Lower lobe of right lung (tissue), 2 donors: ENCODE data around the gene MALL. TPM values are rescaled to one million over a fixed set of nuclear protein-coding genes. Genes with fewer than 3 reads are reported as not detected.
"Not testable (repeated sequence)": the region's sequence is repeated elsewhere in the genome, so short reads cannot be mapped to it uniquely, and the experiment has no call there.

Source experiments
- ATAC-seq, 2 donors: fragments of 200-7000 bp; cut with Tn5 transposase; one replicate each; pipeline ENCODE4 v1.9.1; 2020 to 2022; ENCODE audit warnings: mild to moderate bottlenecking in 2 of 2, moderate library complexity in 2 of 2
- DNase-seq: peaks from one replicate; pipeline ENCODE4 v3.0.0-alpha.2; 2020
- H3K27ac ChIP-seq: fragments of 200-600 bp; one replicate; pipeline ENCODE4 v1.8.0; 2022
- H3K27me3 ChIP-seq: fragments of 200-600 bp; one replicate; pipeline ENCODE4 v1.8.0; 2022; ENCODE audit warnings: low read depth
- H3K36me3 ChIP-seq: fragments of 200-600 bp; one replicate; pipeline ENCODE4 v1.8.0; 2022; ENCODE audit warnings: mild to moderate bottlenecking
- H3K4me1 ChIP-seq: fragments of 200-600 bp; one replicate; pipeline ENCODE4 v1.8.0; 2022
- H3K4me3 ChIP-seq: fragments of 200-600 bp; one replicate; pipeline ENCODE4 v1.8.0; 2022; ENCODE audit warnings: mild to moderate bottlenecking
- H3K9me3 ChIP-seq: fragments of 200-600 bp; one replicate; pipeline ENCODE4 v1.8.0; 2022
- intact Hi-C: fragments of 100-400 bp; cut with DNase I; formaldehyde crosslinking; loops from one replicate; pipeline ENCODE4 v1.11.0; 2022
- total RNA-seq: library from RNA; stranded (reverse); fragmentation: NEBNext Ultra II Directional; extraction: Animal tissue kit (Norgen Biotek cat#: 25700); gene quantifications from one replicate; pipeline ENCODE4 v1.2.1, GENCODE V29; 2021
- TF ChIP-seq, protein P1 (sequence below): fragments of 200-600 bp; IDR thresholded peaks from one replicate; pipeline ENCODE4 v1.8.0; 2022; ENCODE audit warnings: antibody characterized with exemption, mild to moderate bottlenecking
- donor health status: DM: no; HTN: yes; CAD: no; lungs with severe emphysema.

MALL gene
- total RNA-seq, 1 donor from 2014 or later, result 82.7 TPM

DNA sequence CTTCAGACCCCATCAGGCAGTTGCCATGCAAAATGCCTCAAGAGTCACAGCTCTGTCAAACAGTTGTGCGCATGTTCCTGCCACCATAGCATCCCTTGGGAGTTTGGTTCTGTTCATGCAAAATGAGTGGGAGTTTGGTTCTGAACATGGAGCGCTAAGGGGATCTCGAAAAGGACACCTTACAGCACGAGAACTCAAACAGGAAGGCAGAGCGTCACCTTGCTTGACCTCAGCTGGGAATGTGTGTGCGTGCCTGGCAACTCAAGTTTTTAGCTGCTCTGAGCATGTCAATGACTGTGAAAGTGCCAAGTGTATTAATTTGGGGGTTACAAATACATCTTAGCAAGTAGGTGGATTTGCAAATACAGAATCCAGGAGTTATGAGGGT is 16.6 kb downstream of the MALL start:
- H3K36me3 ChIP-seq, result no peaks in the 10 kb centered on the region
- no peak for ATAC-seq
- H3K27ac ChIP-seq, result peak overlapping the region; percentile 87
- peak; percentile 47 for DNase-seq
- no peaks in the 10 kb centered on the region for H3K27me3 ChIP-seq
- TF ChIP-seq, protein P1, sequence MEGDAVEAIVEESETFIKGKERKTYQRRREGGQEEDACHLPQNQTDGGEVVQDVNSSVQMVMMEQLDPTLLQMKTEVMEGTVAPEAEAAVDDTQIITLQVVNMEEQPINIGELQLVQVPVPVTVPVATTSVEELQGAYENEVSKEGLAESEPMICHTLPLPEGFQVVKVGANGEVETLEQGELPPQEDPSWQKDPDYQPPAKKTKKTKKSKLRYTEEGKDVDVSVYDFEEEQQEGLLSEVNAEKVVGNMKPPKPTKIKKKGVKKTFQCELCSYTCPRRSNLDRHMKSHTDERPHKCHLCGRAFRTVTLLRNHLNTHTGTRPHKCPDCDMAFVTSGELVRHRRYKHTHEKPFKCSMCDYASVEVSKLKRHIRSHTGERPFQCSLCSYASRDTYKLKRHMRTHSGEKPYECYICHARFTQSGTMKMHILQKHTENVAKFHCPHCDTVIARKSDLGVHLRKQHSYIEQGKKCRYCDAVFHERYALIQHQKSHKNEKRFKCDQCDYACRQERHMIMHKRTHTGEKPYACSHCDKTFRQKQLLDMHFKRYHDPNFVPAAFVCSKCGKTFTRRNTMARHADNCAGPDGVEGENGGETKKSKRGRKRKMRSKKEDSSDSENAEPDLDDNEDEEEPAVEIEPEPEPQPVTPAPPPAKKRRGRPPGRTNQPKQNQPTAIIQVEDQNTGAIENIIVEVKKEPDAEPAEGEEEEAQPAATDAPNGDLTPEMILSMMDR, result no peak
- H3K4me1 ChIP-seq, result peaks cover 59% of the 10 kb centered on the region
- intact Hi-C loops, result no loop called here
- no peaks in the 10 kb centered on the region for H3K9me3 ChIP-seq
- no peak overlapping the region for H3K4me3 ChIP-seq

DNA sequence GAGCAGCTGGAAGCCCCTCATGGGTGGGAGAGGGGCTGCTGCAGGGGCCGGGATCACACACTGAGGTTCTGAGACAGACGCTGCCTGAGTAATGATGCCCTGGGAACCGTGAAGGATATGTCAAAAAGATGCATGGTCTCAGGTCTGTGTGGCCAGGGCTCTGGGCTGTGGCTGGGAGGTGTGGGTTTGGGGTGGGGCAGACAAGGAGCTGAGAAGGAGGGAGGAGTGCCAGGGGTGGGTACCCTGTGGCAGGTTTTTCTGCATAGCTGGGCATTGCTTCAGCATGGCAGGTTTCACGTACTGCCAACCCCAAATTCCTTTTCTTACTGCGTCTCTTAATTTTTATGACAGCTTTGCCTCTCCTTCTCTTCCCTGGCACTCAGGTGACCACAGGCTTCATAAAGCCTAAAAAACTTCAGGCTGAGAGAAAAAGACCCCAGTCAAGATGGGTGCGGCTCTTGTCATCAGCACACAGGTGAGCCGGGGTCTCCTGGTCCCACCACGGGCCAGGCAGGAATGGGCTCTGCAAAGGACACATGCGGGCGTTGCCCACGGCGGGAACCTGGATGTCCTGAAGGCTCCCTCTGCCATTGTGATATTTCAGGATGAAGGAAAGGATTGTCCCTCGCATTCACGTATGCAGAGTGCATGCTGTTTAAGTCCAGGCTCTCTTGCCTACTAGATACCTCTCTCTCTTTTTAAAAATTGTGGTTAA is 18.0 kb downstream of the MALL start:
- H3K27me3 ChIP-seq, result no peaks in the 10 kb centered on the region
- peak overlapping the region; percentile 60 for H3K27ac ChIP-seq
- intact Hi-C loops, result no loop called here
- peak; percentile 80 for DNase-seq
- H3K36me3 ChIP-seq, result no peaks in the 10 kb centered on the region
- no peaks in the 10 kb centered on the region for H3K9me3 ChIP-seq
- H3K4me3 ChIP-seq, result no peak overlapping the region
- peak; percentile 47 to 62 for ATAC-seq
- peaks cover 49% of the 10 kb centered on the region for H3K4me1 ChIP-seq
- TF ChIP-seq, protein P1, result no peak

DNA sequence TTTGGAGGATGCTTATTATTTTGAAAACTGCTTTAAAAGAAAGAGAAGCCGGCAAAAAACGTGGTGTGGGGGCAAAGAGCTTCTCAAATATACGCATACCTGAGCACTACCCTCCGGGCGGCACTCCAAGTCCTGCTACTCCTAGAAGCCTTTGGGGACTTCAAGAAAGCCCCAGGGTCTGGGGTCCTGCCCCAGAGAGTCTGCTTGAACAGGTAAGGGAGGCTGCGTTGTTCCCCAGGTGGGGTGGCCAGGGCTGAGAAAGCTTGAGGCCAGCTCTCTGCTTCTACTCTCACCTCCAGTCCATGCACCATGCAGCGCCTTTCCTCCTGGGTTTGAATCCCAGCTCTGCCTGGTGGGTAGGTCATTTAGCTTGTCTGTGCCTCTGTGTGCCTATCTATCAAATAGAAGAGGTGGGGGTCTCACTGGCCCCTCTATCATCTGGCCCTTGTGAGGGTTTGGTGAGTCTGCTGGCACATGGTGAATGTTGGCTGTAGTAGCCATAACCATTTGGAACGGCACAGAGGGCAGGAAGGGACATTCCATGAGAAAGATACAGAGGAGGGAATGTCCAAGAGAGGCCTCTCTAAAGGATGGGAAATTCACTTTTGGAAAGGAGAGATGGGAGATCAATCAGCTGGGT is 19.5 kb downstream of the MALL start:
- H3K4me3 ChIP-seq, result no peak overlapping the region
- H3K36me3 ChIP-seq, result no peaks in the 10 kb centered on the region
- H3K9me3 ChIP-seq, result no peaks in the 10 kb centered on the region
- H3K27ac ChIP-seq, result peak overlapping the region; percentile 40
- TF ChIP-seq, protein P1, result no peak
- intact Hi-C loops, result no loop called here
- H3K27me3 ChIP-seq, result no peaks in the 10 kb centered on the region
- ATAC-seq, result no peak
- H3K4me1 ChIP-seq, result peaks cover 35% of the 10 kb centered on the region
- peak; percentile 50 for DNase-seq

DNA sequence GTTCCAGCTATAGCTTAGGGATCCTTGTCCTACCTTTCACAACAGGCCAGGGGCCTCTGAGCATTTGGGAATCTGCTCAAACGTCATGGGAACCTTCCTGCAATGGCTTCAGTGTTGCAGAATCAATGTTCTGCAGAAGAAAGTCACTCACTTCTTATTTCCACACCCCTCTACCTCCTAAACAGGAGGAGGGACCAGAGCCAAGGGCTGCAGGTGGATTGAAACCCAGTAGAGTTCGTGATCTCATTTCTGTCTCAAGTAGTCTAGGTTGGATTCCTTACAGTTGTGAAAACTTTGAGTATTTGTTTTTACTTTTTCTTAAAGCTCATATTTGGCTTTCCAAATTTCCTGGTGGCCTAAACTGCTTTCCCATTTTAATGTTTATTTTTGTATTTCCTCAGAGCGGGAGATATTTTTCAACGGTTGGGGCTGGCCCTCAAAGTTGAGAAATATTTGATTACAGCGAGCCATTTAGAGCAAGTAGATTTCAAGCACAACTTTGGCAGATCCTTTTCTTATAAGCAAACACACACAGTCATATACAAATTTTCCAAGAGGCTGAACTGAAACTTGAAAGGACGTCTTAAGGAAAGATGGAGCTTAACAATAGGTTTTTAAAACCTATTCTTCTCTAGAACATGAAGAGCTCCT is 20.6 kb downstream of the MALL start:
- Histone ChIP-seq H3K4me1 (peaks cover 24% of the 10 kb centered on the region), H3K27ac (peak overlapping the region; percentile 40)
- H3K4me3 ChIP-seq, H3K9me3 ChIP-seq, DNase-seq, H3K27me3 ChIP-seq, H3K36me3 ChIP-seq, intact Hi-C loops: not testable (repeated sequence)
- ATAC-seq, result peak; percentile 77 to 84

DNA sequence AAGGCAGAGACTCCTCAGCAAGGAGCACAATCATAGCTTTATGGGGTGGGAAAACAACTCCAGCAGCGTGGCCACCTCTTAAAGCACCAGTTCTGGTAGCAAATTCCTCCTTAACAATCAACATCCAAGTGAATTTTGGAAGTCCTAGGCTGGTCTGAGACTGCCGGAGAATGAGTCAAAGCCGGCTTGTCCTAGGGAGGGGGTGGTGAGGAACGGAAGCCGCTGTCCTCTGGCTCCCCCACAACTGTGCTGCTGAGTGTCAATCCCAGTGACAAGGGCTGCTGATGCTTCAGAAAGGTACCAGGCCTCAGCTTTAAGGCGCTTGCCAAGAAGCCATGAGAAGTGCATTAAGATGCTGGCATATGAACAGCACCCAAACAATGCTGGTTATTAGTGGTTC is 21.7 kb downstream of the MALL start:
- DNase-seq, H3K4me3 ChIP-seq, H3K9me3 ChIP-seq, ATAC-seq, intact Hi-C loops, H3K27ac ChIP-seq, H3K27me3 ChIP-seq, H3K36me3 ChIP-seq: not testable (repeated sequence)
- peaks cover 13% of the 10 kb centered on the region for H3K4me1 ChIP-seq

DNA sequence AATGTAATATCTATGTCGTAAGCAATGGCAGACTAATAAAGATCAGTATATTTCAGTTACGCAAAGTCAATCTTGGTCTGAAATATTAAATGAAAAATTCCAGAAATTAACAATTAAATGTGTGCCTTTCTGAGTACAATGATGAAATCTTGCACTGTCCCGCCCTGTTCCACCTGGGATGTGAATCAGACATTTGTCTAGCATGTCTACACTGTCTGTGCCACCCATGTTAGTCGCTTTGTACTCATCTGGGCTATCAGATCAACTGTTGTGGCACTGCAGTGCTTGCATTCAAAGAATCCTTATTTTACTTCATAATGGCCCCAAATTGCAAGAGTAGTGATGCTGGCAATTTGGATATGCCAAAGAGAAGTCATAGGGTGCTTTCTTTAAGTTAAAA is 25.5 kb downstream of the MALL start:
- not testable (repeated sequence) for H3K9me3 ChIP-seq

DNA sequence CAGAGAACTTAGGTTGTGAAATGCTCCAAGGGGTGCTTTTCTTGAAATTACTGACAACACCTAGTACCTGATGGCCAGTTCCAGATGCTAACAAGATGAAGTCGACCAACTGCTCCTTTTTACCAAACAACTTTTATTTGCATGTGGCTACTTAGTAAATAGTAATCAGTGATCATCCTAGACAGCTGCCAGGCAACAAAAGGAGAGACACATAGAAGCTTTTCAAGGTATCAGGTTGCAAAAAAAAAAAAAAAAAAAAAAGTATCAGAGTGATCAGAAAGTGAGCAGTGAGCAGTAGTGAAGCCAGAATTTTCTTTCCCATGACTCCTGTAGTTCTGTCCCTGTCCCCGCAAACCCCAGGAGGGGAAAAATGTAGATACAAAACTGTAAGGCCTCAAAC is 31.9 kb downstream of the MALL start:
- DNase-seq, H3K4me3 ChIP-seq, intact Hi-C loops, H3K27me3 ChIP-seq, H3K27ac ChIP-seq, H3K36me3 ChIP-seq, H3K4me1 ChIP-seq, ATAC-seq, H3K9me3 ChIP-seq: not testable (repeated sequence)

More for the DNA sequence above, 25.5 kb downstream of the MALL start:
- ATAC-seq, H3K4me1 ChIP-seq, H3K4me3 ChIP-seq, H3K27ac ChIP-seq, H3K36me3 ChIP-seq, intact Hi-C loops, H3K27me3 ChIP-seq, DNase-seq: not testable (repeated sequence)

DNA sequence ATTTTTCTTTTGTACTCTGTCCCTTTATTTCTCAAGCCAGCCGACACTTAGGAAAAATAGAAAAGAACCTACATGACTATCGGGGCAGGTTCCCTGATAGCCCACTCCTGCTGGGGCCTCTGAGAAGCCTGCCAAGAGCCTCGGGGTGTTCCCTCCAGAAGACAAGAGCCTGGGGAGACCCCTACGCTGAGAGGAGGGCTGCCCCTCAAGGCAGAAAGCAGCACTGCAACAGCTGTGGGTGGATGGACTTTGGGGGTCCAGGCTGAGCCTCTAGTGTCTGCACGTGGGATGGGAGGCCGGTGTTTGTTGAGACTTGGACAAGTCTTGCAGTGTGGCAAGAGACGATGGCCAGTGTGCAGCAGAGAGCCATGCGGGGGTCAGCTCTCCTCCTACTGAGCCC is 32.5 kb downstream of the MALL start:
- H3K4me1 ChIP-seq, H3K27me3 ChIP-seq, ATAC-seq, H3K36me3 ChIP-seq, H3K4me3 ChIP-seq, DNase-seq, H3K27ac ChIP-seq, H3K9me3 ChIP-seq, intact Hi-C loops: not testable (repeated sequence)

DNA sequence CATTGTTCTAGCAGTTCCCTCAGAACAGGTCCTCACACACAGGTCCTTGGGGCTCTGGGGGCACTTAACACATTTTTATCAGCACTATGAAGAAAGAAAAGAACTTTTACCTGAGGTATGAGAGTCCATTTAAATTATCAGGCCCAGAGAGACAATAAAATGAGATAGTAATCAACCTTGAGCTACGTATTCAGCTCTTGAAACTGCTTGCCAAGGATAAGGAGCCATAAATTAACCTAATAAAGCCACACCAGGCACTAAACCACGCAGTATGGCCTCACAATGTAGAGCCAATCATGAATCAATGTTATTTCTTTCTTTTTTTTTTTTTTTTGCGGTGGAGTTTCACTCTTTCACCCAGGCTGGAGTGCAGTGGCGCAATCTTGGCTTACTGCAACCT is 37.5 kb downstream of the MALL start:
- intact Hi-C loops, DNase-seq: not testable (repeated sequence)

DNA sequence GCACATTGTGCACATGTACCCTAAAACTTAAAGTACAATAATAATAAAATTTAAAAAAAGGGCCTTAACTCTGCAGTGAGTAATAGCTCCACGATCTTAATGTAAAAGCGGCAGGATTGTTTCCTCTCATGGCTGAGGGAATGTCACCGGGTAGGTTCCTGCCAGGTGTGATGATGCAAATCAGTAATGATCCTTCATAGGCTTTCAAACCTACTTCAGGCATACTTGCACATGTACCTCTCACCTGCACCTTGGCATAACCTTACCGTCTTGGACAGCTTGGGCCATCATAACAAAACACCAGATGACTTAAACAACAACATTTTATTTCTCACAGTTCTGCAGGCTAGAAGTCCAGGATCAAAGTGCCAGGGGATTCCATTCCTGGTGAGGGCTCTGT is 39.7 kb downstream of the MALL start:
- H3K27me3 ChIP-seq, intact Hi-C loops, H3K4me1 ChIP-seq, H3K9me3 ChIP-seq, H3K36me3 ChIP-seq, H3K4me3 ChIP-seq, DNase-seq, H3K27ac ChIP-seq: not testable (repeated sequence)
- ATAC-seq, result peak; percentile 58

More for the DNA sequence above, 37.5 kb downstream of the MALL start:
- H3K4me3 ChIP-seq, ATAC-seq, H3K27ac ChIP-seq, H3K27me3 ChIP-seq, H3K36me3 ChIP-seq, H3K9me3 ChIP-seq, H3K4me1 ChIP-seq: not testable (repeated sequence)
